ENCODE measurements around the gene TMEM171.

The TMEM171 gene, protein sequence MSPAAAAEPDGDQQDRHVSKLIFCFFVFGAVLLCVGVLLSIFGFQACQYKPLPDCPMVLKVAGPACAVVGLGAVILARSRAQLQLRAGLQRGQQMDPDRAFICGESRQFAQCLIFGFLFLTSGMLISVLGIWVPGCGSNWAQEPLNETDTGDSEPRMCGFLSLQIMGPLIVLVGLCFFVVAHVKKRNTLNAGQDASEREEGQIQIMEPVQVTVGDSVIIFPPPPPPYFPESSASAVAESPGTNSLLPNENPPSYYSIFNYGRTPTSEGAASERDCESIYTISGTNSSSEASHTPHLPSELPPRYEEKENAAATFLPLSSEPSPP

DNA sequence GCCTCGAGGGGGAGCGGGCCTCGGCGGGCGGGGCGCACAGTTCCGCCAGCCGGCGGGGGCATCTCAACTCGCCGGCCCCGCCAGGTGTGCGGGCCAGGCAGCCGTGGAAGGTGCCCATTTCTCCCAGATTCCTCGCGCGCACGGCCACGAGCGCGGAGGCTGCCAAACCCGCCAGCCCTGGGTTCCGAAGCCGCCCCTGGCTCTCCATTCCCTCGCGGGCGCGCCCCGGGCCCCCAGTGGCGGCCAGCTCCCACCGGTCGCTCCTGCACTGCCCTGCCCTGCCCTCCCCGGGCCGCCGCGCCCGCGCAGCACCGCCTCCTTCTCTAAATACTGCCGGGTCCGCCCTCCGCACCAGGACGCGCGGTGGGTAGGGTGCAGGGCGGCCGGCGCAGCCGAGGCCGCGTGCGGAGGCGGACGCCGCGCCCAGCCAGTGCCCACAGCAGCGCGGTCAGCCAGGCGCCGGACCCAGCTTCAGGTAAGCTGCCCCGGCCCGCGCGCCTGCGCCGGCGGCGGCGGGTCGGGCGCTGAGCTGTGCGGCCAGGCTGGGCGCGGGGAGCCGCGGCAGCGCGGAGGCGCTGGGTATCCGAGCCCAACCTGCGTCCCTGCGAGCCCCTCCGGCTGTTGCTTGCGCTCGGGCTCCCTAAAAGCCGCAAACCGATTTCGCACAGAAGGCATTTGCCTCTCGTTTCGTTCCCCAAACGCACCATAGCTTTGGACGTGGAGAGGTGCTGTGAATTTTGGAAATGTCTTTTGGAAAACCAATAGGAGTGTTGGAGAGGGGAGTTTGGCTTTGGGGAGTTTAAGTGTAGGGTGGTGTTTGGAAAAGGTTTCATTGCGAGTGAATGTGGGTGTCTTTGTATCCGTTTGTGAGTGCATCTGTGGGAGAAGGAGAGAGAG, at the start of gene TMEM171:
Gene TMEM171 (plus strand): TSS at position 354 of the 897 bp plus-strand sequence. CDS start 2,799 bp downstream, outside the sequence.
- DNase-seq = no peak

DNA sequence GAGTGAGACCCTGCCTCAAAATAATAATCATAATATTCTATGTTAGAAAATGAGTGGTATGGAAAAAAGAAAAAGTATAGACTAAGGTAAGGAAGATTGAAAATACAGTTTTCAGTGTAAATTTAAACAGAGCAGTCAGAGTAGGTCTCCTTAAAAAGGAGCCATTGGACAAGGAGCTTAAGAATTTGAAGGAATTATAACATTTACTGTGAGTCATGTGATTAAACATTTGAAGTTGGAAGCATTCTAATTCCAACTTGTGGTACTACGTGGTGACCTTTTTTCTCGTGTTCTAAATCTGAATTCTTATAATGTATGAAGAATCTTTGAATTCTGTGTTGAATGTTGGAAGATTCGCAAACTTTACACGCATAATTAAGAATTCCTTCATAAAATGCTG, 39.3 kb upstream of the TMEM171 start:
- no peak for DNase-seq

DNA sequence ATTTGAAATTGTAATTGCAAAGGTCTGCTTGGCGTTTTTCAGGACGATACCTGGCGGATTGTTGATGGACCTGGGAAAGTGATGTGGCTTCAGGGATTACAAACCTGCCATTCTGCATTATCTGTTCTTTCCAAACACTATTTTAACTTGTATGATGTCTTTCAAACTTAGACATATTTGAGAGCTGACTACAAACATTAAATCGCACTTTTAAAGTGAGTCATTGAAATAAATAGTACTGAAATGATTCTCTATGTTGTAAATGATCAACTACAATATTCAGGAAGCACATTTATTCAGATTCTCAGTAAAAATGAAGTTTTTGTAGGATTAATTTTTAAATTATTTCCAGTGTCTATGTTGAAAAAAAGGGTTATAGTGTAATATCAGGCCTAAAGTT, 32.3 kb upstream of the TMEM171 start:
- DNase-seq = no peak

DNA sequence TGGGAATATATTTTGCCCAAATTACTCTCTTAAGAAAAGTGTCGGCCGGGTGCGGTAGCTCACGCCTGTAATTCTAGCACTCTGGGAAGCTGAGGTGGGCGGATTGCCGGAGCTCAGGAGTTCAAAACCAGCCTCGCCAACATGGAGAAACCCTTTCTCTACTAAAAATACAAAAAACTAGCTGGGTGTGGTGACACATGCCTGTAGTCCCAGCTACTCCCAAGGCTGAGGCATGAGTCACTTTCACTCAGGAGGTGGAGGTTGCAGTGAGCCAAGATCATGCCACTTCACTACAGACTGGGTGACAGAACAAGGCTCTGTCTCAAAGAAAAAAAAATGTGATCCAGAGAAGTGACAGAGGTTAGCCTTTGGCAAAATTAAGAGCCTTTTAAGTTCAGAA, 26.4 kb upstream of the TMEM171 start:
- no peak for DNase-seq

DNA sequence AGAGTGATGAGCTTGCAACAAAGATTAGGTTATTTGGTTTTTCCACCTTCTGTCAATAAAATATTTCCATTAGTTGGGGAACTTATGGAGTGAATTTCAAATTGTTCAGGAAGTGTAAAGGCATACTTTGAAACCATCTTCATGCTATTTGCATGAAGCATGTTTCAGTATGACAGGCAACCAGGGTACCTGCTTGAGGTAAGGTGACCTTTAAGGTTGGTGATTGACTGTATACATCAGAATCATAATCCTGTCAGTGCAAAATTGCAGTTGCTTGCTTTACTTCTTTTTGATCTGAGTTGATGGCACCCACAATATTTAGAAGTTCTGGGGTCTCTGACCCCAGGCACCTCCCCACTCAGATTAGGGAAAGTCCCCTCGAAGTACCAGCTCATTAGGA, 26.0 kb upstream of the TMEM171 start:
- DNase-seq = no peak

DNA sequence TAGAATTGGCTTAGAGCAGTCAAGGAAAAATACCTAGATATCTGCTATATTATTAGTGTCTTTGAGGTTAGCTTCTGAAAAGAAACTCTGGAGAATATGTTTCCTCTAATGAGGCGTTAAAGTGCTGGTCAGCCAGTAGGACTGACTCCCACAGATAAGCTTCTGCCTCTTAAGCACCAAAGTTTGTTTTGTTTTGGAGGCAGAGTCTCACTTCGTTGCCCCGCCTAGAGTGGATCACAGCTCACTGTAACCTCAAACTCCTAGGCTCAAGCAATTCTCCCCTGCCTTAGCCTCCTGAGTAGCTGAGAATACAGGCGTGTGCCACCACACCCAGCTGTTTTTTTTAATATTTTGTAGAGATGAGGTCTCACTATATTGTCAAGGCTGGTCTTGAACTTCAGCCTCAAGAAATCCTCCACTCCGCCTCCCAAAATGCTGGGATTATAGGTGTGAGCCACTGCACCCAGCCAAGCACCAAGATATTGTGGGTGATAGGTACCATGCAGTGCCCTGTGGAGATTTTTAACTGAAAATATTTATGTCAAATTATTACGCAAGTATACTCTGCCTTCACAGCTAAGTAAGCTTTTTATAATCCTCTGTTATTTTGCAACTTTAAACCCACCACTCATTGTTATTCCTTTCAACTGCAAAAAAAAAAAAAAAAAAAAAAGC, 24.7 kb upstream of the TMEM171 start:
- DNase-seq = no peak

DNA sequence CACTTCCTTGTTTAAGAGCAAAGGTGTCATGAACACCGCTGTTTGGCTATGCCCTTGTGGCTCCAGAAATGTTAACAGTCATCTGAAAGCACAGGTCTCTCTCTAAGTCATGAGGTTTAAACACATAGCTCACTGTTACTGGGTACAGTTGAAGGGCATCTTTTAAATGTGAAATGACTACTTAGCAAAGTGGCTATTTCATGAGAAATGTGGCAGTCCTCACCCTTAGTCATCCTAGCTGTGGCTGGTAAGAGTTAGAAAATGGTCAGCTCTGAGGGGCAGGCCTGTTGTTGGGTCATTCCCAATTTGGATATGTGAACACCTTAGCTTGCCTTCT, 24.2 kb upstream of the TMEM171 start:
- DNase-seq = no peak

DNA sequence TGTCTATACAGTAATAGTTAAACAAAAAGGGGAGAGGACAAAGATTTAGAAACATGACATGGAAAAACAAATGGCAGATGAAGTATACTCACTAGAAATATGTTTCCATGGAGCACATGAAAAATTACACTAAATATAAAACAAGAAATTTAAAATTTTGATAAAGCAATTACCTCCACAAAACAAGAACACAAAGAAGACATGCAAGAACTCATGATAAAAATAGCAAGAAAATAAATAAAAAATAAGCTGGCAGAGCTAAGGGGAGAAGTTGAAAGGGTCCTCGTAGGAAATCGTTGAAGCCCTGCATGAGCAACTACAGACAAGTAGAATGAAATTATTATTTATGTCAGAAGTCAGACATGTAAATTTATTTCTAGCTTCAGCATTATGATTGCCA, 22.6 kb upstream of the TMEM171 start:
- no peak for DNase-seq

DNA sequence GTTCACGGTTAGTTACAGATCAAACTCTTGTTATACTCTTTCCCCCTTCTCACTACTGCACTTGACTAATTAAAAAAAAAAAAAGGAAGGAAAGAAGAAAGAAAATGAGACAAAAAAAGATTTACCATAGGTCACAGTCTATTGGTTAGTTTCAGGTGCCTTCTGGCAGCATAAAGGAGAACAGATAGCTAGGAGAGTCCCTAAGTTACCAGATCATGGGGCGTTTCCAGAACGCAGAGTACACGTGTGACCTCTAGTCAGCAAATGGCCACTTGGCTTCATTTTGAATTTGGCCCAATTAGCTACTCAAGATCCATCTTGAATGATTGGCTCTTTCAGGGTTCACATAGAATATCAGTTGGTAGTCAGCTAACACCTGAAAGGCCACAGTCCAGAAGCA, 20.3 kb upstream of the TMEM171 start:
- no peak for DNase-seq

DNA sequence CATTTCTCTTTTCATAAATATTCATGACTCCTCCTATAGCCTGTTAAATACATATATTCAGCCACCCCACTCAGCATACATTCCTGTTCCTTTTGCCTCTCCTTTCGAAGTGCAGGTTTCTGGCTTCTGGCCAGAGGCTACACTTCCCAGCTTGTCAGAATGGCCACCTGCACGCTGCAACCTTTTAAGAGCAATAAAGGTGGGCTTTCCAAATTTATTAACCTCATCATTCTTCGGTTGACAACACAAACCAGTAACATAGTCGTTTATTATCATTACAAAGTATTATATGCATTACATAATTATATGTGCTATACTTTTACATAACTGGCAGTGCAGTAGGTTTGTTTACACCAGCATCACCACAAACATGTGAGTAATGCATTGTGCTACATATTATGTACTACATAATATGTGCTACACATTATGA, 16.5 kb upstream of the TMEM171 start:
- DNase-seq = no peak

DNA sequence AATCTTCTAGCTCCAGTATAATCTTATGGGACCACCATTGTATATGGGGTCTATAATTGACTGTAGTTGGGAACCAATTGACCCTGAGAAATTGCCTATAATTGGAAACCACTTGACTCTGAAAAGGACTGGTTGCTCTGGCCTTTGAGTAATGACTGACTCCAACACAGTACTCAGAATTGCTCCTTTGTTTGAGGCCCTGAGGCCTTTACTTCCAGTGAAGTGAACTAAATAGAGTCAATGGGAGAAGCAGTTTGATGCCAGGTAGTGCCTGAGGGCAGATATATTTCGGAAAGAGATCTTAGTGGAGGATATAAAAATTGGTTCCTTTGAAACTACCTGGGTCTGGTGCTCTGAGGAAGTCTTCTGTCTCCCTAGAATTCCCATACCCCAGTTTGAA, 16.0 kb upstream of the TMEM171 start:
- DNase-seq = no peak

DNA sequence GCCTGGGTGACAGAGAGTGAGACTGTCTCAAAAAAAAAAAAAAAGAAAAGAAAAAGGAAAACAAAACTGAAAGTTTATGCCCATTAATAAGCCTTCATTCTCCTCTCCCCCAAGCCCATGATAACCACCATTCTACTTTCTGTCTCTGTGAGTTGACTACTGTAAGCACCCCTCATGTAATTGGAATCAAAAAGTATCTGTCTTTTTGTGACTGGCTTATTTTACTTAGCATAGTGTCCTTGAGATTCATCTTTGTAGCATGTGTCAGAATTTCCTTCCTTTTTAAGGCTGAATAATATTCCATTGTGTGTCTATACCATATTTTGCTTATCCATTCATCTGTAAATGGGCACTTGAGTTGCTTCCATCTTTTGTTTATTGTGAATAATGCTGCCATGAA, 14.0 kb upstream of the TMEM171 start:
- DNase-seq = no peak

DNA sequence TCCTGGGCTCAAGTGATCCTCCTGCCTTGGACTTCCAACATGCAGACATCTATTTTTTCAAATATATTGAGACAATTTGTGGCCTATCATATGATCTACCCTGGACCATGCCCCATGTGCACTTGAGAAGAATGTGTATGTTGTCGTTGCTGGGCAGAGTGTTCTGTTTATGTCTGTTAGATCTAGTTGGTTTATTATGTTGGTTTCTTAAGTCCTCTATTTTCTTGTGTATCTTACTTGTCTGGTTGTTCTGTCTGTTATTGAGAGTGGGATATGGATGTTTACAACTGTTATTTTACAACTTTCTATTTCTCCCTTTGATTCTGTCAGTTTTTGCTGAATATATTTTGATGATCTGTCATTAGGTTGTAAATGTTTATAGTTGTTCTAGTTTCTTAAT, 10.2 kb upstream of the TMEM171 start:
- DNase-seq = no peak

DNA sequence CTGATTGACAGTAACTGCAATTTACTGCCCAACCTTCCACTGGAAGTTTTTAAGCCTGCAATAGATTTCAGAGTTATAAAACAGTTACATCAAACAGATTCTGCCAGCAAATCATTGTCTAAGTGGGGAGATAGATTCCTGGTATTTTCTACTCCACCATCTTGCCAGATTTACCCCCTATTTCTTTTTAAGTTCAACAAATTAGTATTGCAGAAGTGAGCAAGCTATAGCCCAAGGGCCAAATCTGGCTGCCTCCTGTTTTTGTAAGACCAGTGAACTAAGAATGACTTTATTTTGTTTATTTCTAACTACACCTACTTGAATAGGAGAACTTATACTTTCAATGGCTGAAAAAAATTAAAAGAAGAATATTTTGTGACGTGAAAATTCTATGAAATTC, 8.8 kb upstream of the TMEM171 start:
- DNase-seq = no peak

DNA sequence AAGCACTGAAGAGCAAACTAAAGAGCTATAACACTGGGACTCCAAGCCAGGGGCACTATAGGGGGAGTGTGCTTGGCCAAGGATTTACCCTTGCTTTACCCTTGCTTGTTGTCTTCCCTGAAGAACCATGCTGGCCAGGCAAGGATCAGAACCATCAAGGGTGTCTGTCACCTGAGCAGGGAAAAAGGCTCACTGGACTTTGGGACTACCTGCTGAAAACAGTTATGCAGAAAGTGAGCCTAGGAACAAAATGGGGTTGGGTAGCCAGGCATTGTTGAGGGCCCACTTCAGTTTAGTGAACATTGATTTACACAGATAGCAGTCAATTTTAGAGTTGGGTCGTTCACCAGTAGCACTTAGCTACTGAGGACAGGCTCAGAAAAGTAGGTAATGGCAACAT, 8.0 kb upstream of the TMEM171 start:
- DNase-seq = no peak

DNA sequence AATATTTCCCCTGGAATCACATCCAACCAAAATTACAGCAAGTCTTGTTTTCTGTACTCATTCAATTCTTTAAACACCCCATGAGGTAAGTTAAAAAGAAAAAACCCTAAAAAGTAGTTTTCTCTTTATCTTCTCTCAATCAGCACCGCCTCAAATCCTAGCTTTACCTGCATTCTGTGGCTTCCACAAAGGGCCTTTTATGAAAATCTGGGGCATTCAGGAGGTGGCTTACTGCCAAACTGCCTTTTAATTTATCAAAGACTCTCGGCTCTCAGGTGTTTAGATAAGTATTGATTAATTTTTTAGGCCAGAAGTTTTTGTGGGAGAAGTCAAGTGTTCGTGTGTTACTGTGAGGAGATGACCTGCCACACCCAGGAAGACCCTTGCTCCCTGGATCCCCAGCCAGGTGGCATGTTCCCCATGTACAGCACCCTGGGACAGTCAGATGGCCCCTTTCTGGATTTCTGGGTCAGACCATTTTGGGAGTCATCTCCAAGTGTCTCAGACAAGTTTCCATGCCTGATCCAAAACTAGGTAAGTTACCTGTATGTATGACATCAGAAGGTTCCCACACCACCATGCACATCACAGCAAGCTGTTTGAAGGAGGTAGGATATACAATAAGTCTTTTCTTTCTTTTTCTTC, 6.2 kb upstream of the TMEM171 start:
- no peak for DNase-seq

DNA sequence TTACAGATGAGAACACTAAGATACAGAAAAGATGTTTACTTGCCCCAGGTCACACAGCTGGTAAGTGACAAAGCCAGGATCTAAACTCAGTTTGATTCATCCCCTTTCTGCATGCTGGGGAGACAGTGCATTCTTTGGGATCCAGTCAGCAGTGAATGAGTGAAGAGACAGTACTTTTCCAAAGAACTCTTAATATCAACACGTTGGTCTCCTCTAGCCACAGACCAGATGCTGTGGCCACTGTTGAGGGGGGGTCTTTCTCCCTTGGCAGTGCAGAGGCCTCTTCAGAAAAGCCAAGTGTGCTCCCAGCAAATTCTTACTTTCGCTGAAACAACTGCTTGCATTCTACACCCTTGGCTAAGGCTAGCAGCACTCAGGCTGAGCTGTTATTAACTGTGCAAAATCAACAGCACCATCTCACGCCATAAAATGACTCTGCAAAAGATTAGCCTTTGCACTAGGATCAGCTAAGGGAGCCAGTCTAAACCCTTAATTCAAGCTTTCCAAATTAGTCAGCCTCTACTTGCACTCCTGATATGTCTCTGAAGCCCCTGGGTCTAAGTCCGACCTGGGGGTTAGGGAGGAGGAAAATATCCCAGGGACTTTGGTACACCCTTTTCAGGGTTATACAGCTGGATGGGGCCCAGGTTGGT, 4.8 kb upstream of the TMEM171 start:
- no peak for DNase-seq

DNA sequence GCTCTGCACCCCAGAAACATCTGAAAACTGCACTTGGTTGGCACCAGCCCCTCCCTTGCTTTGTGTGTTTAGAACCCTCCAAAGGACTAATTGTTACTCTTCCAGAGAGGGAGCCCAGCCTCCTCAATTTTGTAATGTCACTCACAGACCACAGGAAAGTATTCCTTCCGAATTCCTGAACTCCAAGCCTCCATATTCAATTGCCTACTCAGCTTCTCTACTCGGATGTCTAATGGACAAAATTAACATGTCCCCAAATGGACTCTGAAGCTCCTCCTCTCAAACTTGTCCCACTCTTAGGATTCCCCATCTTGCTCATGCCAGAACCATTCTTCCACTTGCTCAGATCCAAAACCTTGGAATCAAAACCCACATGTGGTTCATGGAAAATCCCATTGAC, 3.9 kb upstream of the TMEM171 start:
- DNase-seq = no peak

DNA sequence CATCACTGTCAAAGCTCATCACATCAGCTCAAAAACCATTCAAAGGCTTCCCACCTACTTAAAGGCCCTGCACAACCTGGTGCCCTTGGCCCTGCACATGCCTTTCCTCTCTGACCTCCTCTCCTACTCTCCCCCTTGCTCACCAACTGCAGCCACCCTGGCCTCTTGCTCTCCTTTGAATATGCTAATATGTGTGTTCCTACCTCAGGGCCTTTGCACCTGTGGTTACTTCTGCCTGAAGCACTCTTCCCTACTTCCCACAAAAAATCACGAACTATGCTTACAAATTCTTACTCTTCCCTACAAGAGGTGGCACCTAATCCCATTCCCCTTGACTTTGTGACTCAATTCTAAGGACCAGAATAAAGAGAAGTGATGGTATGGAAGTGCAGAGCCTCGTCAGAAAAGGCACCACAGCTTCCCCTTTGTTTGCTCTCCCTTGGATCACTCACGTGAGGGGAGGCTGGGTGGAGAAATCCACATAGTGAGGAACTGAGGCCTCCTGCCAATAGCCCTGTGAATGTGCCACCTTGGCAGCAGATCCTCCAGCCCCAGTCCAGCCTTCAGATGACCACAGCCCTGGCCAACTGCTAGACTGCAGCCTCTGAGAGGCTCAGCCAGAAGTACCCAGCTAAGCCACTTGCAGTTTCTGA, 3.2 kb upstream of the TMEM171 start:
- no peak for DNase-seq

DNA sequence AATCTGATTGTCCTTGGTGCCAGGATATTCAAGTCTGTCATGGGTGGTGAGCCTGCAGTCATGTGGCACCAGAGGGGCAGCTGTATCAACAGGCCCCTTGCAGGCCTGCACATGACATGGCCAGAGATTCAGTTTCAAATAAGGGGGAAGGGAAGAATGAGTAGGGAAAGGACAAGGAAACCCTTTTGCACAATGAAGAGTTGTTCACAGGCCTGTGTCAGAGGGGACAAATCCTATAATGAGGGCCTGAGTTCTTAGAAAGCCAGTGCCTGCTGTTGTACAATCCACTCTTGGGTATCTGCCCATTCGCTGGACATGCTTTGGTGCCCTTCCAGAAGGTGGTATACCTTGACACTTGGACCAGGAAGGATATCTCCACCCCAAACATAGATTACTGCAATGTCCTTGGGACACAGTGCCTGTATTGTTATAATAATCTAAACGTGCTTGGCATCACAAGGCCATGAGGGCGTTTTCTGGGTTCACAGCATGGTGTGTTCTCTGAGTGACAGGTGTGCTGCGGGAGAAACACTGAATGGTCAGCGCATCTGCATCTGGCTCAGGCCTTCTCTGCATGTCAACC, 1.9 kb upstream of the TMEM171 start:
- no peak for DNase-seq

DNA sequence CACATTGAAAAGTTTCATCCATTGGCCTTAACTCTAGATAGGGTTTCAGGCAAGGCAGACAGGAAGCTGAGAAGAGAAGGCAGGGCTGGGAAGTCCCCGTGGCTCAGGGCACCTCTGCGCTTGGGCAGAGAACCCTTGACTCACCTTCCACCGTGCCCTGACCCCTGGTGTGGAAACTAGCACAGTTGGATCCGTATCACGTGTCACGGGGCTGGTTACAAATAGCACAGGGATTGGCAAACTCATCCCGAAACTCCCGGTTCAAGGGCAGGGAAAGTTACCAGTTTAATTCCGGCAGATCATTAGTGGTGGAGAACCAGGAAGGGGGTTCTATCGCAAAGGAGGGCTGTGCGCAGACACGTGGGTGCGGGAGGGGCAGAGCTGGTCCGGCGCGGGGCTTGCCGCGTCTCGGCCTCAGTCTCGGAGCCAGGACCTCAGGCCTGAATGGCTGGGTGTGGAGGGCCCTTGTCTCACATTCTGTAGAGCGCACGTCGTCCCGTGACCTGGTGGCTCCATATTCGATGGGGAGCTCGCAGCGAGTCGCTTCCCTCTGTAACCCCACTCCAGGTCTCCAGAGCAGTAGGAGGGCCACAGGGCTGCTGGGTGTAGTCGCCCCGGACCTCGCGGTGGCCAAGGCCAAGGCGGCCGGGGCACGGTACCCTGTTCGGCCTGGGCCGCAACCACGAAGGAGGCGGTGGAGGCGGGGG, 771 bp upstream of the TMEM171 start:
- no peak for DNase-seq

Measured in CD4-positive, alpha-beta T cell treated with Interferon gamma for 1 hour (primary cell).